22Rv1 (cell line): Measurements from ENCODE around the gene CAMTA1.

Experiments
- CTCF ChIP-seq: fragments of 450-650 bp; IDR thresholded peaks from 2 replicates; pipeline ENCODE4 v1.5.1; 2017; ENCODE audit warnings: mild to moderate bottlenecking
- ZFX ChIP-seq: fragments of 450-650 bp; IDR thresholded peaks from 2 replicates; pipeline ENCODE4 v1.6.1; 2017; ENCODE audit warnings: antibody characterized with exemption, borderline replicate concordance

- TF ChIP-seq ZFX (no peak), CTCF (no peak)
Measured at GRCh38 chr1:7089497-7089896, 304.2 kb downstream of the CAMTA1 start.
